D721Med (cell line): ENCODE measurements around the gene FAM168A.

Experiments used
- DNase-seq: peaks from one replicate; pipeline ENCODE4 v3.0.0; 2011; ENCODE audit warnings: low spot score; ENCODE audit not compliant: insufficient read length
- FAIRE-seq: peaks from 2 replicates; lab custom pipeline; 2011; peaks lifted over from hg19 to GRCh38; lab: Jason Lieb, UNC
- CTCF ChIP-seq: IDR thresholded peaks from 2 replicates; pipeline ENCODE4 v1.5.1; 2012; ENCODE audit warnings: mild to moderate bottlenecking, control low read depth; ENCODE audit not compliant: insufficient read depth; ENCODE audit errors: missing control alignments

The FAM168A gene

GRCh38 chr11:73366953-73367352 is 231.0 kb downstream of the FAM168A start:
- TF ChIP-seq CTCF = no peak
- no peak for FAIRE-seq
- no peak for DNase-seq

- DNase-seq (no peak), FAIRE-seq (no peak)
- no peak for TF ChIP-seq CTCF
These were observed 231.7 kb downstream of the FAM168A start for GRCh38 chr11:73366265-73366610.

- DNase-seq (no peak), FAIRE-seq (no peak)
- no peak for TF ChIP-seq CTCF
These were observed 232.3 kb downstream of the FAM168A start for GRCh38 chr11:73365352-73366264.

GRCh38 chr11:73363147-73363546 is 234.8 kb downstream of the FAM168A start:
- FAIRE-seq (no peak), DNase-seq (no peak)
- TF ChIP-seq CTCF = no peak

- DNase-seq = no peak
- no peak for TF ChIP-seq CTCF
These were observed 235.7 kb downstream of the FAM168A start for GRCh38 chr11:73361953-73362776.

GRCh38 chr11:73360743-73361369 is 237.1 kb downstream of the FAM168A start:
- no peak for TF ChIP-seq CTCF
- FAIRE-seq = no peak
- DNase-seq = no peak

More at GRCh38 chr11:73361953-73362776, 235.7 kb downstream of the FAM168A start:
- no peak for FAIRE-seq
